GM21447 (cell line): ENCODE data around the gene PDGFRB.

Source experiments
- ATAC-seq: cut with Tn5 transposase; IDR thresholded peaks from one replicate; pipeline ENCODE4 v1.9.1; 2021; ENCODE audit not compliant: unreplicated experiment

PDGFRB gene

GRCh38 chr5:150147670-150148069 lies 8.0 kb downstream of the PDGFRB start:
- ATAC-seq, result no peak

- no peak for ATAC-seq
Observed at GRCh38 chr5:150146862-150147601, 8.6 kb downstream of the PDGFRB start.

GRCh38 chr5:150146235-150146634 lies 9.4 kb downstream of the PDGFRB start:
- no peak for ATAC-seq

GRCh38 chr5:150144879-150145278 lies 10.8 kb downstream of the PDGFRB start:
- ATAC-seq, result no peak

GRCh38 chr5:150144246-150144801 lies 11.3 kb downstream of the PDGFRB start:
- no peak for ATAC-seq

GRCh38 chr5:150143350-150144245 lies 12.0 kb downstream of the PDGFRB start:
- ATAC-seq, result no peak

GRCh38 chr5:150142959-150143349 lies 12.7 kb downstream of the PDGFRB start:
- no peak for ATAC-seq

GRCh38 chr5:150142185-150142958 lies 13.3 kb downstream of the PDGFRB start:
- no peak for ATAC-seq

- ATAC-seq, result no peak
Observed at GRCh38 chr5:150141544-150142184, 14.0 kb downstream of the PDGFRB start.

- ATAC-seq, result no peak
Observed at GRCh38 chr5:150140830-150141229, 14.8 kb downstream of the PDGFRB start.

GRCh38 chr5:150139334-150139733 lies 16.3 kb downstream of the PDGFRB start:
- no peak for ATAC-seq

- no peak for ATAC-seq
Observed at GRCh38 chr5:150138551-150139265, 16.9 kb downstream of the PDGFRB start.

- ATAC-seq, result no peak
Observed at GRCh38 chr5:150137997-150138396, 17.6 kb downstream of the PDGFRB start.

- no peak for ATAC-seq
Observed at GRCh38 chr5:150137168-150137957, 18.3 kb downstream of the PDGFRB start.

- no peak for ATAC-seq
Observed at GRCh38 chr5:150136305-150137167, 19.1 kb downstream of the PDGFRB start.

GRCh38 chr5:150135557-150136304 lies 19.9 kb downstream of the PDGFRB start:
- ATAC-seq, result no peak

- no peak for ATAC-seq
Observed at GRCh38 chr5:150134198-150134588, 21.5 kb downstream of the PDGFRB start.
